Fibroblast of peridontal ligament (primary cell): ENCODE data around the gene FOXD3.

ENCODE experiments used
- DNase-seq: peaks from one replicate; pipeline ENCODE4 v3.0.0-alpha.2; 2010; ENCODE audit errors: extremely low read depth

The FOXD3 gene

DNA sequence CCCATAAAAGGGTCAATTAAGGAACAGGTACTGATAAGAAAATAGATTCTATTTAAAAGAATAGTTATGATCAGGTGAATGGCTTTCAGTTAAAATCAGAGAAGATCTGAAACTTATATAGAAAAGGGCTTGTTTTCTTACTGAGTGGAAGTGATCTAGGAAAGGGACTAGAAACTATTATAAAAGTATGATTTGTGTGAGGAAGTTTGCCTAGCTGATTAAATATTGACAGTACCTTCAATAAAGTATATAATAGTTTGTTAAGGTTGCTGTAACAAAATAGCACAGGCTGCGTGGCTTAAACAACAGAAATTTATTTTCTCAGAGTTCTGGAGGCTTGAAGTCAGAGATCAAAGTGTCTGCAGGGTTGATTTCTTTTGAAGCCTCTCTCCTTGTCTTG lies 39.7 kb downstream of the FOXD3 start:
- DNase-seq = no peak

DNA sequence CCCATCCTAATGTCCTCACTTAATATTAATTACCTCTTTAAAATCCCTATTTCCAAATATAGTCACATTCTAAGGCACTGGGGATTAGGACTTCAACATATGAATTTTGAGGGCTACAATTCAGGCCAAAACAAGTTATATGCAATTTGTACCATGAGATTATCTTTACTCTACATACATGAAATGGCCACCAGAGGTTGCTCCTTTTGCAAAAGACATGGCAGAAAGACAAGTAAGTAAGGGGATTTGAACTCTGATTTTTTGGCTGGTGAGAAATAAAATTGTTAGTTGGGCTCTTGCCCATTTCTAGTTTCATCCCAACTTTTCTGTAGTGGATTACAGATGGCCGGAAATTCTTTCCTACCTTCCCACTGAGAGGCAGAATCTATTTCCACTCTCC lies 40.2 kb downstream of the FOXD3 start:
- DNase-seq = peak; percentile 15

DNA sequence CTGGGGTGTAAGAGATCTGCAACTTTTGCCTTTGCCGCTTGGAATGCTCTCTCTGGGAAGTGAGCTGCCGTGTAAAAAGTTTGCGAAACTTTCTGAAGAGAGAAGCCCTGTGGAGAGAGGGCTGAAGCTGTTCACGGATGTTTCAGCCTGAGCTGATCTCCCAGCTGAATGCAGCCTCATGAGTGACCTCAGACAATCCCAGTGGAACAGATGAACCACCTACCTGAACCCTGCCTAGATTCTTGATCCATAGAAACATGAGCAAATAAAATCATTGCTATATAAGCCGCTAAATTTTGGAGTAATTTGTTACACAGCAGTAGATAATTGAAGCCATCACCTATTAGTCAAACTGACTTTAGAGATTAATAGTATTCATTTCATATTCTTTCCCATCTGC lies 40.6 kb downstream of the FOXD3 start:
- DNase-seq = no peak

DNA sequence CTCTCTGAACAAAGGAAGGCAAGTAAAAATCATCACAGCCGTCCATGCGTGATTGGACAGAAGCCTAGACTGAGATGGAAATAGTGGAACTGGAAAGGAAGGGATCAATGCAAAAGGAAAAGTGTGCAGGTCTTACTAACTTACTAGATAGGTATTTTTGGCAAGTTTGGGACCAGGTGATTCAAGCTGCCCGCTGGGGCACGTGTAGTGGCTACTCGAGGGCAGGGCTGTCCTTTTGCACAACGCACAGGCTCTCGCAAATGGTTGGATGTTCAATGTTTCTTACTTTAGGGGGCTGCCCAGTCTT lies 44.5 kb downstream of the FOXD3 start:
- DNase-seq = no peak

DNA sequence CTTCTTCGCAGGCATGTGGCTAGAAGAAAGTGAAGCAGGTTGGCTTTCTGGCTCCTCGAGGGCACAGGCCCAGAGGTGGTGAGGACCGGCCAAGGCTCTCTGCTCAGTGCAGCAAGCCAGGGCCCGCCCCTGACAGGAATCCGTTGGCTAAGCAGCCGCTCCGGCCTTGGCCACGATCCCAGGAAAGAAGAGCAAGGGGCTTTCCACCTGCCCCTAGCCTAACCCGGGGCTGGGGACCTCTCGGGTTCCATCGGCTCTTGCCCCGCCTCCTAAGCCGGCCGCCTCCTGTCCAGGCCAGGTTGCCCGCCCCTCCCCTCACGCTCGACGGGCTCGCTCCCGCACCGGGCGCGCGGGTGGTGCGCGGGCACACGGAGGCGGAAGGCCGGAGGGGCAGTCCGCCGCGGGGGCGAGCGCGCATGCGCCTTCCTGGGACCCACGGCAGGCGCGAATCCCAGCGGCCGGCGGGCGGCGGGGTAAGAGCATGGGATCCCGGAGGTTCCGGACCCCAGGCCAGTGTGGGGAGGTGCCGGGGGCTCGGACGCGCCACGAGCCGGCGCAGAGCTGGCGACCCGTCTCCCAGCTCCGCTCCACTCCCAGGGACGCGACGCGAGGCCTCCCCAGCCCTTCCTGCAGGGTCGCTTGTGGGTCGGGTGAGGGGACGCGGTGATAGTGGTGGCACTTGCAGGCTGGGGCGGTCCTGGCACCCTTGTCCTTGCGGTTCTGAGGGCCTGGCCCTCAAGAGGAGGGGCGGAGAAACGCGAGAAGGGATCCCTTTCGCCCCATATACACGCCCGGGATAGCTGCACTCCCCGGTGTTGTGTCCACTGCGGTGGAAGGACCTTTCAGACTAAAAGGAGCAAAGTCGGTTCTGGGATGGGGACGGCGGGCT lies 45.1 kb downstream of the FOXD3 start, which contains the start of gene ALG6:
Gene ALG6, plus strand, starts transcription at position 413 of the 889 bp plus-strand sequence. CDS start 3,351 bp downstream, outside the sequence.
- DNase-seq = peak; percentile 82

DNA sequence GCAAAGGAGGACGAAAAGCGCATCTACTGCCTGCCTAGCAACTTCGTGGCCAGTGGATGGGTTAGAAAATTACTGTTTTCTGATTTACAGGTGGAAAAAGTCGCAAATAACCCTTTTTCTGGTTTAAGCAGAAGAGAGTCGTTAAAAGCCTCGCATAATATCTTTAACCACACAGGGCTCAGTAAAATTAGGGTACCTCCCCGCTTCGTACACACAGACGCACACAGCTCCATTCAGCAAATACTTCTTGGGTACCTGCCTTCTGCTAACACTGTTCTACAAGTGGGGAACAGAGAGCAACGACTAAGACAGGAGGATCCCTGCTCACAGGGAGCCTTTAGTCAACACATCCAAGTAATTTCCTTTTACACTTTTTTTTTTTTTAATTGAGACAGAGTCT lies 45.8 kb downstream of the FOXD3 start:
- no peak for DNase-seq
